ENCODE data around the gene HLTF. TPM values are rescaled to one million over a fixed set of nuclear protein-coding genes. Genes with fewer than 3 reads are reported as not detected.
A peak's percentile ranks its signal among the peaks of the same experiment; 100 is the strongest.

The HLTF gene
- total RNA-seq, 3 donors from 2014 or later (not counting 1 experiment from before 2014, with no cell fraction given), result 15.0 to 19.0 (median 18.3) TPM

- under 1% methylated on average over 21 of the region's 21 CpGs for WGBS (ENCODE audit: insufficient coverage)
- H3K36me3 Mint-ChIP-seq, result no peaks in the 10 kb centered on the region
- peak; percentile 28 to 56 for DNase-seq
These were observed 503 bp downstream of the HLTF start for GRCh38 chr3:149085828-149086231.

GRCh38 chr3:149081772-149082171 is 4.6 kb downstream of the HLTF start:
- Mint-ChIP-seq H3K27ac (no peak overlapping the region), H3K9me3 (no peaks in the 10 kb centered on the region), H3K27me3 (ENCODE audit: low read depth in 2 of 2) (no peaks in the 10 kb centered on the region), H3K4me1 (peaks cover 26 to 27% of the 10 kb centered on the region in 2 donors), H3K4me3 (no peak overlapping the region), H3K36me3 (no peaks in the 10 kb centered on the region)
- ATAC-seq, result no peak
- Histone ChIP-seq H3K4me3 (ENCODE audit: low read length) (no peak overlapping the region), H3K27ac (ENCODE audit: low read length) (no peak overlapping the region), H3K9me3 (ENCODE audit: control insufficient read depth, insufficient read depth, low read length) (no peaks in the 10 kb centered on the region), H3K4me1 (ENCODE audit: control insufficient read depth, insufficient read depth, low read length) (peaks cover 13% of the 10 kb centered on the region), H3K27me3 (ENCODE audit: control insufficient read depth, insufficient read depth, low read length) (no peaks in the 10 kb centered on the region), H3K36me3 (ENCODE audit: control insufficient read depth, insufficient read depth, low read length) (peaks cover 2% of the 10 kb centered on the region)
- WGBS (ENCODE audit: insufficient coverage), result no CpG with 5 or more reads among the region's 1 CpG
- no peak for DNase-seq
- intact Hi-C loops (cut with micrococcal nuclease), result no loop called here
- no peak for TF ChIP-seq CTCF (IDR thresholded peaks at IDR 0.05)

More at GRCh38 chr3:149085828-149086231, 503 bp downstream of the HLTF start:
- no peaks in the 10 kb centered on the region for H3K9me3 ChIP-seq (ENCODE audit: control insufficient read depth, insufficient read depth, low read length)
- peak overlapping the region; percentile 94 for H3K4me3 Mint-ChIP-seq
- no peaks in the 10 kb centered on the region for H3K27me3 Mint-ChIP-seq (ENCODE audit: low read depth in 2 of 2)
- H3K27ac Mint-ChIP-seq, result peak overlapping the region; percentile 81 to 89
- intact Hi-C loops (cut with micrococcal nuclease), result loop anchor here (1.0 to 5.0 kb wide), 3 partner anchors 43 to 94 kb away; partner anchors contain the start of genes GYG1 and HPS3
- H3K4me1 ChIP-seq (ENCODE audit: control insufficient read depth, insufficient read depth, low read length), result peaks cover 18% of the 10 kb centered on the region
- no peaks in the 10 kb centered on the region for H3K27me3 ChIP-seq (ENCODE audit: control insufficient read depth, insufficient read depth, low read length)
- peaks cover 2% of the 10 kb centered on the region for H3K36me3 ChIP-seq (ENCODE audit: control insufficient read depth, insufficient read depth, low read length)
- H3K27ac ChIP-seq (ENCODE audit: low read length), result peak overlapping the region; percentile 5
- no peaks in the 10 kb centered on the region for H3K9me3 Mint-ChIP-seq
- TF ChIP-seq CTCF (IDR thresholded peaks at IDR 0.05), result no peak
- peak overlapping the region; percentile 68 for H3K4me3 ChIP-seq (ENCODE audit: low read length)
- peaks cover 20 to 23% of the 10 kb centered on the region in 2 donors for H3K4me1 Mint-ChIP-seq
- peak; percentile 25 to 56 (median 38) for ATAC-seq

GRCh38 chr3:149080699-149081091 is 5.6 kb downstream of the HLTF start:
- DNase-seq (no peak), ATAC-seq (peak in 1 of 3 donors; percentile 58)
- H3K27me3 ChIP-seq (ENCODE audit: control insufficient read depth, insufficient read depth, low read length), result no peaks in the 10 kb centered on the region
- peaks cover 8% of the 10 kb centered on the region for H3K4me1 ChIP-seq (ENCODE audit: control insufficient read depth, insufficient read depth, low read length)
- intact Hi-C loops (cut with micrococcal nuclease), result no loop called here
- H3K9me3 Mint-ChIP-seq, result no peaks in the 10 kb centered on the region
- H3K36me3 ChIP-seq (ENCODE audit: control insufficient read depth, insufficient read depth, low read length), result peaks cover 4% of the 10 kb centered on the region
- H3K4me3 ChIP-seq (ENCODE audit: low read length), result no peak overlapping the region
- peaks cover 20 to 24% of the 10 kb centered on the region in 2 donors for H3K4me1 Mint-ChIP-seq
- H3K9me3 ChIP-seq (ENCODE audit: control insufficient read depth, insufficient read depth, low read length), result no peaks in the 10 kb centered on the region
- no peak for TF ChIP-seq CTCF (IDR thresholded peaks at IDR 0.05)
- H3K27me3 Mint-ChIP-seq (ENCODE audit: low read depth in 2 of 2), result no peaks in the 10 kb centered on the region
- no peak overlapping the region for H3K4me3 Mint-ChIP-seq
- H3K27ac ChIP-seq (ENCODE audit: low read length), result no peak overlapping the region
- H3K27ac Mint-ChIP-seq, result no peak overlapping the region
- WGBS (ENCODE audit: insufficient coverage), result 100% methylated on average over 1 of the region's 2 CpGs
- no peaks in the 10 kb centered on the region for H3K36me3 Mint-ChIP-seq
